Activated CD4-positive, CD25-positive, alpha-beta regulatory T cell treated with anti-CD3 and anti-CD28 coated beads, Interleukin-2, amount 50 U/mL, for 24 hours (primary cell): ENCODE data around the gene OR6K2.
"Not testable (repeated sequence)": the region's sequence is repeated elsewhere in the genome, so short reads cannot be mapped to it uniquely, and the experiment has no call there.

Experiments
- ATAC-seq, 2 donors: fragments of 150-1000 bp; cut with Tn5 transposase; one replicate each; pipeline ENCODE4 v1.10.0; 2021; ENCODE audit warnings: mild to moderate bottlenecking in 1 of 2, moderate library complexity in 1 of 2

The OR6K2 gene, protein sequence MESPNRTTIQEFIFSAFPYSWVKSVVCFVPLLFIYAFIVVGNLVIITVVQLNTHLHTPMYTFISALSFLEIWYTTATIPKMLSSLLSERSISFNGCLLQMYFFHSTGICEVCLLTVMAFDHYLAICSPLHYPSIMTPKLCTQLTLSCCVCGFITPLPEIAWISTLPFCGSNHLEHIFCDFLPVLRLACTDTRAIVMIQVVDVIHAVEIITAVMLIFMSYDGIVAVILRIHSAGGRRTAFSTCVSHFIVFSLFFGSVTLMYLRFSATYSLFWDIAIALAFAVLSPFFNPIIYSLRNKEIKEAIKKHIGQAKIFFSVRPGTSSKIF

DNA sequence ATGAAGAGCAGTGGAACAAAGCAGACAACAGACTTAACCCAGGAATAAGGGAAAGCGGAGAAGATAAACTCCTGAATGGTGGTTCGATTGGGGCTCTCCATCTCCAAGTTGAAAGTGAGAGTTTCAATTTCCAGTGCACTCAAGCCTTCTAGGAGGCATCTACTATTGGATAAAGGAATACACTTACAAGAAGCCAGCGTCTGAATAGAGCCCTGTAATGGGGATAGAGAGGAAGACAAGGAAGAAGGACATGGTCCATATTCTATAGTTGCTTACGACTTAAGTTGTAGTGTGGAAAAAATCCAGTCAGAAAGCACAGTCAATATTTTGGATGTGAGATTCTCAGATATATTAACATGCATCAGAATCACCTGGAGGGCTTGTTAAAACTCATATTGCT is at the start of gene OR6K2:
TSS of gene OR6K2 (minus strand) at position 101 of the 400 bp plus-strand sequence. CDS start at position 101, 0 bp downstream.
- ATAC-seq: no peak

DNA sequence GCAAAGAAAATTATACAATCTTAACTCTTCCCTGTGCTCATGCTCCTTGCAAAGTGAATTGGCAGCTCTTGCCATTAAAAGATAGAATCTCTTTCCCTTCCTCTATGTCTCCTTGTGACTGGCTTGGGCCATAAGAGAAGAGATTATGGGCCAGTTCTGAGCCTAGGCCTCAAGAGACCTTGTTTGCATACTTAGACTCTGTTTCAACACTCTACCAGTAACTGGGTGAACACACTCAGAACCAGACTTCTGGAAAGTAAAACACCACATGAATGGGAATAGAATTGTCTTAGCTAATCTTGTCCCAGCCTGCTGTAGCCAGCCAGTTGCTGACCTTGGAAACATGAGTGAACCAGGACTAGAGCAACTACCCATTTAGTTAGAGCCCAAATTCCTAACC is 35.4 kb upstream of the OR6K2 start:
- no peak for ATAC-seq

DNA sequence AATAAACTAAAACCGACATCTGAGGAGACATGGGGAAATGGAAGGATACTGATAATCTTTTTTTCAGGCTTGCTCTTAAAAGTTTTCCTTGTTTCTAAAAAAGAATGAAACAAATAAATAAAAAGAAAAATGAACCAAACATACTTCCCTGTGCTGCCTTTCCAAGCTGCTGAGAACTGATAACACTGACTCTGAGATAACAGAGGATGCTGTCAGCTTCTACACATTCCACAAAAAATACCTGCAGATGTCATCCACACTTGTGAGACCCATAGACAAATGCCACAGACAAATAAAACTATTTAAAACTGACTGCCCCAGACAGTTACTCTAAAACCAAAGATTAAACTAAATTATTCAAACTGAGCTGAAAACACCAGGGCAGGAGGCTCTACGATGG is 32.1 kb upstream of the OR6K2 start:
- no peak for ATAC-seq

DNA sequence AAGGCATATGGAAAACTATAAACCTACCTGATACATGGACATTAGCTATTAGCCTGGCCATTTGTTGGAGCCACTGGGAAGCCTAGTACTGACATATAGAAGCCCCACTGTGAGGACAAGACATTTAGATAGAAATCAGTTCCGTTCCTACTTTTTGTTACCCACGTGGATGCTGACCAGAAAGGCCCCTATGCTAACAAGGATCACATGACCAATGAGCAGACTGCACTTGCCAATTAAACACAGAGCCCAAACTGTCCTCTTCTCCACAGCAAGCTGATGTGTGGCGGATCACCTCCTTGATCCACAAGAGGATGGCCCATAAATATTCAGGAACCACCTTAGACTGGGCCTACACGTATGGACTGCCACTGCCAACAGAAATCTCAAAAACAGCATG is 31.3 kb upstream of the OR6K2 start:
- ATAC-seq: no peak

DNA sequence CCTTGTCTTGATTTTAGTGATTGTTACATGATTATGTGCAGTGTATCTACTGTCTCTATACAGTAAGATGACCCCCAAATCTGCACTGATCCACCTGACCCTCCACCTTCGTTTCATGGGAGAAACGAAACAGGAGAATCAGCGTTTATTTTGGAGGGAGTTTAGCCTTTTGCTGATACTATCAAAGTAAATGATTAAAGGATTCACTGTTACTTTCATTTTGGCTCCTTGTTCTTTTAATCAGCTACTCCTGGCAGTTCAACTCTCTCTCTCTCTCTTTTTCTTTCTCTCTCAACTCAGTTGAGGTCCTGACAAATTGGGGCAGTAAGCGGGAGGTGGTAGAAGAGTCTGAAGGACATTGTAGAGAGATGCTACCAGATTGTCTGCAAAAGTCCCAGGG is 30.0 kb upstream of the OR6K2 start:
- ATAC-seq: no peak

DNA sequence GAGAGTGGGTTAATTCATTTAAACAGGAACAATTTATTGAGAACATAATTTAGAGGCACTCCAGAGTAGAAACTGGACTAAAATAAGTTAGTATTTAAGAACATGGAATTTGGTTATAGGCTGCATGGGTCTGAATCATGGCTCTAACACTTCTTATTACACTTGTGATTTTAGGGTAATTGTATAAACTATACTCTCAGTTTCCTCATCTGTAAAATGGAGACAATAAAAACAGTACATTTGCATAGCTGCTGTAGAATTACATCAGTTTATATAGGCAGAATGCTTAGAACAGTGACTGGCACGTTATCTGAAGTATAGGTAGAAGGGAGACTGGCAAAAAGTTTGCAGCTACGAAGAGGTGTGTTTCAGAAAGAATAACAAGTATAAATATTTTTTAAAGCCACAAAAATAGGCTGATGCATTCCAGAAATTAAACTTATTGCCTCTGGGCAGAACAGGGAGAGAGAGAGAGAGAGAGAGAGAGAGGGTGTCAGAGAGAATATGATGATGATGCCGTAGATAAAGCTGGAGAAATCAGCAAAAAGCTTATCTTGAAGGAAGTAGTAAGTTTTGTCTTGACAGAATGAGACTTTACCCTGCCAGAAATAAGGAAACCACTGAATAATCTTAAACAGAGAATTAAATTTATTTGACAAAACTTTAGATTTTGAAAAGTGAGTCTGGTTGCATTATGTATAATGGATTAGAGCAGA is 28.2 kb upstream of the OR6K2 start:
- no peak for ATAC-seq

DNA sequence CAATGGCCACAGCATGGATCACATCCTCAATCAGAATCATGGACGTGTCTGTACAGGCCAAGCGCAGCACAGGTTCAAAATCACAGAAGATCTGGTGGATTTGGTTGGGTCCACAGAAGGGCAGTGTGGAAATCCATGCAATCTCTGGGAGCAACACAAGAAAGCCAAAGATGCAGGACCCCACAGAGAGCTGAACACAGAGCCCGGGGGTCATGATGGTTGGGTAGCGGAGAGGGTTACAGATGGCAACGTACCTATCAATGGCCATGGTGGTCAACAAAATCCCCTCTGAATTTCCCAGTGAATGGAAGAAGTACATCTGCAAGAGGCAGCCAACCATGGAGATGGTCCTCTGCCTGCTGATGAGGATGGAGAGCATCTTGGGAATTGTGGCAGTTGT is 24.0 kb upstream of the OR6K2 start:
- ATAC-seq: no peak

DNA sequence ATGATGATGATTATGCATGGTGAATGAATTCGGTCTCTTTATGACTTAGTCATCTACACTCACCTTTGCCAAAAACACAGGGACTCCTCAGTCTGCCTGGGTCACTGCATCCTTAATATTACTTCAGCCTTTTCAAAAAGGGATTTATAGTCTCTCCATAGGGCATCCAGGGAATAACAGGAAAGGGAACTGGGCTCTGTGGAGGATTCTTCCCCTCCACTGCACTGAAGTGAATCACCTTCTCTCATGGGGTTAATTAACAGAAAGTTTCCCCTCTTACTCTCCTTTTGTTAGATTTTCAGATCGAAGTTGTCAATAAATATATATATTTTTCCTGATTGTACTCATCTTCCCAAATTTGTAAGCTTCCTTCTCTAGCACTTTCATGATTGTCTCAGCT is 20.2 kb upstream of the OR6K2 start, which contains the start of gene OR6K3:
TSS of gene OR6K3 (minus strand) at position 101 of the 400 bp plus-strand sequence. CDS start 2,605 bp downstream, outside the sequence.
- ATAC-seq: no peak

DNA sequence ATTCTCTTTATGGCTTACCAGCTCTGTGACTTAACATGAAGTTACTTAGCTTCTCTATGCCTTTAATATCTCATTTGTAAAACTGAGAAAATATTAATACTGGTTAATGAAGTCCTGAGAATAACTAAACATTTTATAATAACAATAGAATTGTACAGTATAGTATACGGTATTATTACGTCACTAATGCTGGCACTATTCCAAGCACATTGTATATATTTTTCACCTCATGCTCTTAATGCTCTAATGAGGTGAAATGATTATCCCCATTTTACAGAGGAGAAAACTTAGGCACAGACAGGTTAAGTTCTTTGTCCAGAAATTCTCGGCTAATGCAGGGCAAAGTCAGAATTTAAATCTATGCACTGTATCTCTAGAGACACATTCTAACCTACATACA is 19.2 kb upstream of the OR6K2 start:
- no peak for ATAC-seq

DNA sequence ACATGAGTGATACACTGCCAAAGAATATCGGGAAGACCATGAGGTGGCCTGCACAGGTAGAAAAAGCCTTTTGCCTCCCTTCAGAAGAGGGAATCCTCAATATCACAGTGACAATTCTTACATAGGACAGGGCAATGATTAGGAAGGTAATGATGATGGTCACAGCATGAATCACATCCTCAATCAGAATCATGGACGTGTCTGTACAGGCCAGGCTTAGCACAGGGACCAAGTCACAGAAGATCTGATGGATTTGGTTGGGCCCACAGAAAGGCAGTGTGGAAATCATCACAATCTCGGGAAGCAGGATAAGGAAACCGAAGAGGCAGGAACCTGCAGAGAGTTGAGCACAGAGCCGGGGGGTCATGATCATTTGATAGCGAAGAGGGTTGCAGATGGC is 16.9 kb upstream of the OR6K2 start:
- no peak for ATAC-seq

DNA sequence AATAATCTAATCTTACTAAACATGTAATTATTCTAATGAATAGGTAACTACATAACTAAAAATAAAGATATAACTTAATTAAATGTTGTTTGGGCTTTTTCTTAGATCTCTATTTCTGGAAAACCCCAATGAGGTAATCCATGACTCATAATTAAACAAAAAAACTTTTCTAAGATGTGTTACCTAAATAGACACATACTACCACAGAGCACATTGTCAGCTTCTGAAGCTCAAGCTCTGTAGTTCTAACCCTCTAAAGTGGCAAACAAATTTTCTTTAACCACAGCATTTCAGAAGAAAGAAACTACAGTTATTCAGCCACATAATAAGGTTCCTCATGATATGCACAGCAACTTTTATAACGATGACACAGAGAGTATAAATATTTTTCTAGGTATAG is 15.9 kb upstream of the OR6K2 start:
- peak; percentile 85 to 91 for ATAC-seq

DNA sequence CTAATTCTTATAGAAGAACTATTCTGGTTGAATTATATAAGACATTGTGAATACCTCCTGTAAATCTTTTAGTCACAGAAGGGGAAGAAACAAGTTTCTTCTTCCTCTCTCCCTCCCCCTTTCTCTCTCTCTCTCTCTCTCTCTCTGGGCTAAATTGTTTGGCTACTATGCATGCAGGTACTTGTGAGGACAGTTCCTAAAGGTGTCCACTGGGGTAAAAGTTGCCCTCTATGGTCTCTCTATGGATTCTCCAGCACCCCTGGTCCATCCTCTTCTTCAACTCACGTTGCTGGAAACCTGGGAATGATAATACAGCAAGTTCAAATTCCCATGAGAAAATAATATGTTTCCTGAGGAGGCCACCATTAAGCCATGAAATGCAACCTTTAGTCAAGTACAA is 14.3 kb upstream of the OR6K2 start:
- no peak for ATAC-seq

DNA sequence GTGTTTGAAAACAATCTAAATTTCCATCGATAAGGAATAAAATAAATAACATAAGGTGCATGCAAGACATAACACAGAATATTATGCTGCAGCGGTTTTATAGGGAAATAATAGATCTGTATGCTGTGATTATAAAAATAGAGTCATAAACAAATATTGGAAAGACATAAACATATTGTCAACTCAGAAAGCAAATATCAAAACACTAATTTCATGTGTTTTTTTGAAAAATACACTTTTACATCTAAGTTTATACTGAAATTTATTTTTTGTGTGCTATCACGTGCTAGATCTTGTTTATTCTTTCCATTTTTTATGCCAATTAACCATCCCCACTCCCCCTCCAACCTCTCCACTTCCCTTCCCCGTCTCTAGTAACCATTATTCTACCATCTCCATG is 10.6 kb upstream of the OR6K2 start:
- no peak for ATAC-seq

DNA sequence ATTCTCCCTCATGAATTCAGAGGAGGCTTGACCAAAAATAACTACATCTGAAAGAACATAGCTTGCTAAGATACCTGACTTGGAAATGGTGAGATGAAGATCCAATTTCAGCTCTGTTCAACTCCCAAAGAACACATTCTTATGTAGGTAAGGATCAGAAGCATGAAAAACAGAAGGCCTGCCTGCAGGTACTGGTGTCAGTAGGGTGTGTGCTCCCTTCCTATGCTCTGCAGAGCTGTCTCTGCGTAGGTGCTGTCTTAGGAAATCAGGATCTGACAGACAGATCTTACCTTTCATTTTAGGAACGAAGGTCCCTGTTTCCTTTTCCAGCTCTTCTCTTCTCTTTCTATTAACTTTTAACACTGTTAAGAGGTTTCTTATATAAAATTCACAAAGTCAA is 5.6 kb upstream of the OR6K2 start:
- no peak for ATAC-seq

DNA sequence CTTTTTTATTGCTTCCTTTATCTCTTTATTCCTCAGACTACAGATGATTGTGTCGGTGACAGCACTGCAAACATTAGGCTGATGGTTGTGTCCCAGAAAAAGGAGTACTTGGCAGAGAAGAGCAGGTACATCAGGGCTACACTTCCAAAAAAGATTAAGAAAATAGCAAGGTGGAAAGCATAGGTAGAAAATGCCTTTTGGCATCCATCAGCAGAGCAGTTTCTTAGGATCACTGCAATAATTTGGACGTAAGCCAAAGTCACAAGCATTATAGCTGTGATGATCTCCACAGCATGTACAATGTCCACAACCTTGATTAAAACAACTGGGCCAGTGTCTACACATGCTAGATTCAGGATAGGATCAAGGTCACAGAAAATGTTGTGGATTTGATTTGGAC is 5.9 kb downstream of the OR6K2 start:
- ATAC-seq: no peak

DNA sequence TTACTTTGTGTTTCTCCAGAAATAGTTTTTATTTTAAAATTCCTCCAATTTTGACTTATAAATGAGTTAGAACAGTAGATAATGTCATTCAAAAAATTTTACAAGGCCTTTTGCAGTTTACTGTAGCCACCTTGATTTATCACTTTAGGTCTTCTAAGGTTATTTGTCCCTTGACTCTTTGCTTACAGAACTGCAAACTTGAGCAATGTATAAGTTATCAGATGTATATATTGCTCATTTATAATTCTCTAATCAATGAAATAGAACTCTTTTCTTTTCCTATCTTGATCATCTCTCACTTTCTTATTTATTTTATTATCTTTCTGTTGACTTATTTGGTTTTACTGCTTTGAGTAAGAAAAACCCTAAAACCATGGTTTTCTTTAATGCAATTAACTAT is 8.1 kb downstream of the OR6K2 start:
- ATAC-seq: no peak

DNA sequence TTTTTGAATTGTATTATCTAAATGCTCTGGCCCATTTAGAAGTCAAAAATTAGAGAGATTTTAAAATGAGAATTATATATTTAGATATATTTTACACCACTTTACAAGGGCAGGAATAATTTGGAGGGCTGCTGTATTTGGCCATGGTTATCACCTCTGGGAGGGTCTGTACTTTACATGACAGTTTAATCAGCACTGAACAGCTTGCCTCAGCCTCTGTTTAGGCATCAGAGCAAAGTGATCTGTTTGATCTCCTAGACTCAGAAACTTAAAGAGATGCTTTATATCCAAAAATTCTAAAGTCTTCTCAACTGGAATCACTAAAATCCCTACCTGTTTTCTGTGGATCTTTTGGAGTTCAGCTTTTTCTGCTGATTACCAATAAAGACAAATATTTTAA is 8.5 kb downstream of the OR6K2 start:
- no peak for ATAC-seq

DNA sequence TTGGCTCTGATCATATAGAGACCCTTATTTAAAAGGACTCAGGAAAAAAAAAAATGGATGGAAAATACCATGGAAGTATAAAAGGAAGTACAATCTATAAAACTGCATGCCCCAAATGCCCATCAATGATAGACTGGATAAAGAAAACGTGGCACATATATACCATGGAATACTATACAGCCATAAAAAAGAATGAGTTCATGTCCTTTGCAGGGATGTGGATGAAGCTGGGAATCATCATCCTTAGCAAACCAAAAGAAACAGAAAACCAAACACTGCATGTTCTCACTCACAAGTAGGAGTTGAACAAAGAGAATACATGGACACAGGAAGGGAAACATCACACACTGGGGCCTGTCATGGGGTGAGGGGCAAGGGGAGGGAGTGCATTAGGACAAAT is 9.3 kb downstream of the OR6K2 start:
- not testable (repeated sequence) for ATAC-seq

DNA sequence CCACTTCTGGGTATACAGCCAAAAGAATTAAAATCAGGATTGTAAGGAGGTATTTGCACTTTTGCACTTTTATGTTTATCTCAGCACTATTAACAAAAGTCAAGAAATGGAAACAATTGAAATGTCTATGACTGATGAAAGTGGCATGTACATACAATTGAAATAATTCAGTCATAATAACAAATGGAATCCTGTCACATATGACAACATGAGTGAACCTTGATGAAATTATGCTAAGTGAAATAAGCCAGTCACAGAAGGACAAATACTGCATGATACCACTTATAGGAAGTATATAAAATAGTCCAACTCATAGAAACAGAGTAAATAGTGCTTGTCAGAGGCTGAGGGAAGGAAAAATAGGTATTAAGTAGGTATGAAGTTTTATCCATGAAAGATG is 10.6 kb downstream of the OR6K2 start:
- no peak for ATAC-seq

DNA sequence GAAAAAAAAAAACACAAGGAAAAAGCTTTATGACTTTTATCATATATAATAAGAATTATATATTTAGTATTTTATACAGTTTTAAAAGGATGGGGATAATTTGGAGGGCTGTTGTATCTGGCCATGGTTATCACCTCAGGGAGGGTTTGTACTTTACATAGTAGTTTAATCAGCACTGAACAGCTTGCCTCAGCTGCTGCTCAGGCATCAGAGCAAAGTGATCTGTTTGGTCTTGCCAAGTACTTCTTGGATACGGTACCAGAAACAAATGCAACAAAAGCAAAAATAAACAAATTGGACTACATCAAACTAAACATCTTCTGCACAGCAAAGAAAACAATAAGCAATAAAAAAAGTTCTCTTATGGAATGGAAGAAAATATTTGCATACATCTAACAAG is 11.3 kb downstream of the OR6K2 start:
- ATAC-seq: no peak

DNA sequence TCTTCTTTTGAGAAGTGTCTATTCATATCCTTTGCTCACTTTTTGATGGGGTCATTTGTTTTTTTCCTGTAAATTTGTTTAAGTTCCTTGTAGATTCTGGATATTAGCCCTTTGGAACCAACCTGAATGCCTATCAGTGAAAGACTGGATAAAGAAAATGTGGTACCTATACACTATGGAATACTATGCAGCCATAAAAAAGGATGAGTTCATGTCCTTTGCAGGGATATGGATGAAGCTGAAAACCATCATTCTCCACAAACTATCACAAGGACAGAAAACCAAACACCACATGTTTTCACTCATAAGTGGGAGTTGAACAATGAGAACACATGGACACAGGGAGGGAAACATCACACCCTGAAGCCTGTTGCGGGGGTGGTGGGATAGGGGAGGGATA is 12.1 kb downstream of the OR6K2 start:
- ATAC-seq: not testable (repeated sequence)

DNA sequence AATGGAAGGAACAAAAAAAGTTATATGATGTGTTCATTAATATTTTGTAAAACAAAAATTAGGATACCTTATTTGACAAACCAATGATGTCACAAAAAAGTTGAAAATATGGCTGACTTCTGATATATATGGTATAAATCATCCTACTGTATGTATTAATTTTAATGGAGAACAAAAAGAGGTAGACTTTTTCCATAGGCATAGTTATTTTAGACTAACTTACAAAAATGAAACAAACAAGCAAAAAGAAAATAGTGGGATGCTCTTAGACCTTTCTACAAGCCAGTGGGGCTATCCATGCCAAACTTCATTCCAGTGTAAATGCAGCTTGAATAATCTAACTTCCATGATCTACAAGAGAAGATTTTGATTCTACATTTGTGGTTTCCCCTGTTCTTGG is 13.4 kb downstream of the OR6K2 start:
- ATAC-seq: no peak

DNA sequence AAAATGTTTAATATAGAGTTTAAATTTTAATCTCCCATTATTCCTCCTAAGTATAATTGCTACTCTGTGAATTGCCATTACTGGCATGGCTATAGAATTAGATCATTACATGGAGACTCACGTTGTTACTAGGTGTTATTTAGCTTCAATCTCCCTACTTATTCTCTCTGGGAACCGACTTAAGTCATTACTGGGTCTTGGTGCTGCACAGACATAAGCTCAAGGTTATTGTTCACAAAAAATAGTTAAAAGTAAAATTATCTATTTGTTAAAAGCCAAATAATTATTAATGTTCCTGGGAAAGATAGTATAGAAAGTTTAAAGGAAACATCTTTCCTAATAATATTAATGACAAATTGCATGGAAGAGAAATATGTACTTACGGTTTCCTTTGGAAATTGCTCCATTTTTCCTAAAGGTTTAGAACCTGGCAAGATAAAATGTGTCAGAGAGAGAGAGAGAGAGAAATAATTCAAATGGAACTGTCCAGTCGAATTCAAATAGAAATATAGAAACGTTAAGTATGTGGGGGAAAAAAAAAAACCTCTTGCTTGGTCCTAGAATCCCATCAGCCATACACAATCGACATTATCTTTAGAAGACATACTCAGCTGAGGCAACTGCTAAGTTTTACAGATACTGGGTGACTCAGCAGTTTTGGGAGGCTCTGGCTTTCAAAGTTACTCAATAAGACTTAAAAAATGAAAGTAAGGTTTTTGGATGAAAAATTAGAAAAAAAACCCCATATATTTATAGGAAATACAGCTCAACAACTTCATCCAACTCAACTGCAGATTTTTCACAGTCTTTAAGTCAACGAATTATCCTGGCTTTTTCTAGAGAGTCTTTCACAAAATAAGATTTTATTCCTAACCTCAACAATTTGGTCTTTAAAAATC is 14.1 kb downstream of the OR6K2 start, which contains the start of gene SPTA1:
TSS of gene SPTA1 (minus strand) at position 605 of the 899 bp plus-strand sequence. CDS start at position 407, 198 bp downstream.
- ATAC-seq: no peak
